Measurements from ENCODE around the gene AMN.

Gene AMN

DNA sequence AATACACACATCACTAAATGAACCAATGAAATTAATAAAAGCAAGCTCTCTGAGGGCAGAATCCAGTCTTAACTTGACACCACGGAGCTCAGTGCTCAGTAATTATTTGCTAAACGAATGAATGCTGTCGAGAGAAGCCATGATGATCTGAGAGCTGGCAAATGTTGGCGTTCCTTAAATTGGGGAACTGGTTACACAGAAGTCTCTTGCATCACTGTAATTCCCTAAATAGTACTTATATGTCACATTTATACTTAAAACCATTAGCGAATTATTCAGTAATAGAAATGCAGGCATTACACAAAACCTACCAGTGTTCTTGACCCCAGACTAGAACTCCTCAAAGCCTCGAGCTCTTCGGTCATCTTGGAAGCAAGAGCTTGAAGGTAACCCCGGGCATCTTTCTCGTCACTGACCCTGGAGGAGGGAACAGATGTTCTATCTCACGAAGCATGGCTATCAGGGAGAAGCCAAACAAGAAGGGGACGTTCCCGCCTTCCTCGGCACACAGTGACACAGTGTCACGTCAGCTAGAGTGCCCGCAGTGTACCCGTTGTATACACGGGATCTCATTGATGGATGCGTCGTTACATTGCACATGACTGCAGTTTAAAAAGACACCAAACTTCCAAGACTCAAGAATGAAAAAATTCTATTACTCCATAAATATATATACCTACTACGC is 43.6 kb downstream of the AMN start:
- no peak for DNase-seq (ENCODE audit: low read depth, low spot score)

DNA sequence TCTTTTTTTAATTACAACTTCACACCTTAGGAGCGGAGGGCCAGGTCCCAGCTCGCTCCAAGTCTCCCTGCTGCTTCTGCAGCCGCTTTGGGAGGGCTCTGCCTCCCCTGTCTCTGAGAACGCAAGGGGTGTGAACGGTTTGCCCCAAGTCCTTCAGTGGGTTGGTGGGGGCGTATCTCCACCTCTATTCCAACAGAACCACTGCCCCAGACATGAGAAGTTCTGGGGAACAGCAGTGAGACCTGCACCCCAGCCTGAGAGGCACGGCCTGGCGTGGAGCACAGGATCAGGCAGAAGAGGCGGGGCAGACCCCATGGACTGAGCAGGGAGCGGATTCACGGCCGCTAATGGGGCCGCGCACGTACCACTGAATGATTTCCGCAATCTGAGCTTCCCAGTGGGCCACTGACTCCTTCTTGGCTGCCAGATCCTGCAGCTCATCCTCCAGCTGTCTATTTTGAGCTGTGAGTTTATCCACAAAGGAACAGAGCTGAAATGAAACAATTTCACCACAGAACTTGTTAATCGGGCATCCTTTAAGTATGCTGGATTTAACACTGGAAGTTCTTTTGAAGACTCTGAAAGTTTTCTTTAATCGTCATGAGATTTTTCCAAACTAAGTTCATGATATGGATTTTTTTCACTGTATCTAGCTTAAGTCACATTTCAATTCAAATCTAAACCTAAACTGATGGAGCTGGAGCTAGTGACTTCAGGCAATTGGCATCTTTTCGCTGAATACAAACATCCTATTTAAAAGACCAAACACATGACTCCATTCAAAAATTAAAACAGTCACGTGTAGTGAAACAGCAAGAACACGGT is 44.4 kb downstream of the AMN start:
- DNase-seq (ENCODE audit: low read depth, low spot score) = no peak

DNA sequence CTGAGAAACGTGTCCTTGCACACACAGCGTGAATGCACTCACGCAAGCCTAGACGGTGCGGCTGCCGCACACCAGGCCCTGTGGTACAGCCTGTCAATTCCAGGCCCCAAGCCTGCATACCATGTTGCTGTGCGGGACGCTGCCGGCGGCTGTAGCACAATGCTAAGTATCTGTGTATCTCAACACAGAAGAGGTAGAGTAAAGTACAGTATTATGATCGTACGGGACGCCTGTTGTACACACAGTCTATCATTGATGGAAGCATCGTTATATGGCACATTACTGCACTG is 45.0 kb downstream of the AMN start:
- DNase-seq (ENCODE audit: low read depth, low spot score) = no peak

DNA sequence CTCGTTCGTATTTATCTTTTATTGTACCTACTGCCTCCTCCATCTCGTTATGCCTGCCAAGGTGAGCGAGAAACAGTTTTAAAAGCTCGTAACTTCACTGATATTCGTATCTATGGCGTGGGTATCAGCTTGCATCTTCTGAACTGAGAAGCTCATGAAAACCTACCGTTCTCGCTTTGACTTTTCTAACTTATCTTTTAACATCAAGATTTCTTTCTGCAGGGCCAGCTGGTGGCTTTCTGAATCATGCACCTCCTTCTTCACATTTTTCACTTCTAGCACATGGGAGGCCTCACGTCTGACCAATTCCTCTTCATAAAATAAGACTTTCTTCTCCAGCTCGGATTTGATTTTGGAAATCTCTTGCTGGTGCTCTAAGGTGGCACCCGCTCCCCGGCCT is 45.8 kb downstream of the AMN start:
- DNase-seq (ENCODE audit: low read depth, low spot score) = no peak

DNA sequence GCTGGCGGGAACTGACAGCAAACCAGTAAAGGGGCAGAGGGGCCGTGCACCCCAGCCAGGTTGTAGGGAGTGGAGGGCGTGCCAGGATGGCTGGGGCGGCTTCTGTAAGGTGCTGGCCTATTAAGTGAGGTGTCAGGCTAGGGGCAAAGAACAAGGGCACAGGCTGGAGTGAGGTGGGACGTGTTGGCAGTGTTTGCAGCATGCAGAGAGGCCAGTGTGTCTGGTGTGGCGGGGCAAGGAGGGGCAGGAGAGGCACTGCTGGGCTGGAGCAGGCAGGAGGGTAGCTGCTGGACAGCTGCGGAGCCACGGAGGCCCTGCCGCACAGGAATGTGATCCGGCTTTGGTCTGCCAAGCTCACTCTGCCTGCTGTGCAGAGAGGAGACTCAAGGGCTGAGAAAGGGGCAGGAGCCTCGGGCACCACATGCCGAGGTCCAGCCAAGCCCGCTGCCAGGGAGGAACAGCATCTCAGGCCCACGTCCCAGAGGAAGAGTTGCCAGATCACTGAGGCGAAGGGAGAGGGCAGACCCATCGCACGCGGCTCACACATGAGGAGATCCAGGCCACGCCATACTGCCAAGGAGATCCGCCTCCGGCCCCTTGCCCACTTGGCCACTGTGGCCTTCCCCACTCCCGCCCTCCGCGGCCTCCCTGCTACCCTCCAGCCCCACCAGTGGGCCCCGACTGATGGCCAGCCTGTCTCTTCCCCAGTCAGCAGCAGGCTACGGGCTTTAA is 46.8 kb downstream of the AMN start:
- no peak for DNase-seq (ENCODE audit: low read depth, low spot score)

DNA sequence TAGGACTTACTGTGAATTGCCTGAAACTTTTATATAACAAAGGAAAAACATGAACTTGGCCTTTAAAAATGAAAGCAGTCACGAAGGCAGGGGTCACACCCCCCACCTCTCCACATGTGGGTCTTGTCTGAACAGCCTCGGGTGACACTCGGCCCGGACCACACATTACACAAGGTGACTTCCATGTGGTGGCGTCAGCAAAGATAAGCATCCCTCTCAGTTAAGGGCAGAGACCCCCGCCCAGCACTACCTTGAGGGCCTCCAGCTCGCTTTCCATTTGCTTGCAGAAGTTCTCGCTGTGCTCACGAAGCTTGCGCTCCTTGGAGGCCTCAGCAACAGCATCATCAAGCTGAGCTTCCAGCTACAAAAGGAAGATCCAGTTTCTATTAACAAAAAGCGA is 47.4 kb downstream of the AMN start:
- DNase-seq (ENCODE audit: low read depth, low spot score) = no peak

DNA sequence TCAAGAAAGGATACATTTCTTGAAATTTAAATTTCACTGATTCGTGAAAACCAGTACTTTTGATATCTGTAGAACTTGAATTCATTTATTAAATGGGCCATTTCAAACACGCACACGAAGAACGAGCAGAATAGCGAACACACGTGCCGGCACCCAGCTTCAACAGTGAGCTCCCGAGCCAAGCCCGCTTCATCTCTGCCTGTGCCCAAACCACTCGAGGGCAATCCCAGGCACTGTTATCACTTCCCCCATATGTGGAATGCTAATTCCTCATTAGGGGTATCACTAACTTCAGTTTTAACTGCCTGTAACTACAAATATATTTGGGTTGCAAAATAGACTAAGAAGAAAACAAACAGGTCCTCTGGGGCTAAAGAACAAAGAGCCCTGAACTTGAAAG is 48.0 kb downstream of the AMN start:
- DNase-seq (ENCODE audit: low read depth, low spot score) = no peak

DNA sequence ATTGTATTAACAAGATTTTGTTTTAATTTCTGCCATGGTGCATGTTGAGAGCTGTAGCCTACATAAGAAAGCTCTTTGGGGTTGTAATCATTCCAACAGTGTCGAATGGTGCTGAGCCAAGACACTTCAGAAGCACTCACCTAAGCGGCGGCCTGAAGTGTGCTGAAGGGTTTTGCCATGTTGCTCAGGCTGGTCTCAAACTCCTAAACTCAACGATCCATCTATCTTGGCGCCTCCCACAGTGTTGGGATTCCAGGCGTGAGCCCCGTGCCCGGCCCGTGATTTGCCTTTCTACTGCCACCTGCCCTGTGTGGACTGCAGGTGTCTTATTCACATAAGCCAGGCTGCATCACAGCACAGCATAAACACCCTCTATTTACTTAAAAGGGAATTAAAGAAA is 48.9 kb downstream of the AMN start:
- no peak for DNase-seq (ENCODE audit: low read depth, low spot score)

DNA sequence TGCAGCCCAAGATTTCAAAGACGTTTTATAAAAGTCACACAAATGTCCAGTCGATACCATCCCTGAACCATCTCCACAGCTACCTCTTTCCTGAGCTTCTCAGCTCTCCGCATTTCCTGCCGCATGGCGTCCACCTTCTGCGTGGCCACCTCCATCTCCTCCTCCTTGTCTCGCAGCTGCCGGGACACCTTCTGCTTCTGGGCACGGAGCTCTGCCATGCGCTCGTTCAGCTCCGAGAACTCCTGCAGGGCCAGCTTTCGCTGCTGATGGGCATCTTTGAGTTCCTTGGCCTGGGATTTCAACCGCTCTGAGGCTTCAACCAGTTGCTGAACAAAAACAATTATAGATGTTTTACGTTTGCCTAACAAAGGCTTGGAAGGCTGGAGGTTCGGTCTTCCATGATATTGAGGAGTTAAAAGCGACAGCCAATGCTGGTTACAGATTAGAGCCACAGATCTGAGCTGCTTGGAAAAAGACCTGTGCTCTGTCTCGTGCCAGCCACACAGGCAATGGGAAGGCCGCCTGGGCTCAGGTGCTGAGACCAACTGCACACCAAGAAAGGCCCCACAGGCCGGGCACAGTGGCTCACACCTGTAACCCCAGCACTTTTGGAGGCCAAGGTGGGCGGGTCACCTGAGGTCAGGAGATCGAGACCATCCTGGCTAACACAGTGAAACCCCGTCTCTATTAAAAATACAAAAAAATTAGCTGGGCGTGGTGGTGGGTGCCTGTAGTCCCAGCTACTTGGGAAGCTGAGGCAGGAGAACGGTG is 49.6 kb downstream of the AMN start:
- no peak for DNase-seq (ENCODE audit: low read depth, low spot score)

DNA sequence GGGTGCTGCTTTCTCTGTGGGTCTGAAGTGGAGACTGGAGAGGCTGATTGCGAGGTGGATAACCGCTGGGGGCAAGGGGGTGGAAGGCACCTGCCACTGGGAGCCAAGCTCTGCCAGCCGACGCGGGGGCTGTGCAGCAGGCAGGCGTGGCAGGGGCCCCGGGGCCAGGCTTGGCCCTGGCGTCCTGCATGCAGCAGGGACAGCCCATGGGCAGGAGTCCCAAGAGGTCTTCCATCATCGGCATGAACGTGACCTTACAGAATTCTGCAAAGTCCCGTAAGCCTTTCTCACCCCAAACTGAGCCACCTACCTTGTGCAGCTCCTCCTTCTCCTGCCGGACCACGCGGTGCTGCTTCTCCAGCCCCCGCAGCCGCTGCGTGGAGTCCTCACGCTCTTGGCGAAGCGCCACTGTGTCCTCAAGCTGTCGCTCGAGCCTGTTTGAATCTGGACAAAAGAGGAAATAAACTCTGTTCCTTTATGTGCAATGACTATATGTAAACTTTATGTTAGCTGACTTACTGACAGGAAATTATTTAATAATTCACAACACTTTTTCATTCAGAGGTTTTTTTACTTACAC is 51.3 kb downstream of the AMN start:
- no peak for DNase-seq (ENCODE audit: low read depth, low spot score)

DNA sequence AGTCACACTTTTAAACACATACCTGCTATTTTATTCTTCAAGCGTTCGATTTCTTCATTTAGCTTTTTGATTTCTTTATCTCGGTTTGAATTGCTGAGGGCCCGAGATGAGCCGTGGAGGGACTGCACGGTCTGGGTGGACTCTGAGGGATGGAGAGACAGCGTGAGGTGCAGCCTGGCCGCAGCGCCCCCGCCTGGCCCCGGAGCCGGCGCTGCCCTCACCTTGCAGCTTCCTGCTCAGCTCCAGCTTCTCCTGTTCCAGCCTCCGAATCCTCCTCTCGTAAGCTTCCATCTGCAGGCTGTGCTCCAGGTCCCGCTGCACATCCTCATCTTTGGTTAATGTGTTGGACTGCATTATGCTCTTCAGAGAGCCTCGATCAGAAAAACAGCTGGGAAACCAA is 53.2 kb downstream of the AMN start:
- DNase-seq (ENCODE audit: low read depth, low spot score) = no peak

DNA sequence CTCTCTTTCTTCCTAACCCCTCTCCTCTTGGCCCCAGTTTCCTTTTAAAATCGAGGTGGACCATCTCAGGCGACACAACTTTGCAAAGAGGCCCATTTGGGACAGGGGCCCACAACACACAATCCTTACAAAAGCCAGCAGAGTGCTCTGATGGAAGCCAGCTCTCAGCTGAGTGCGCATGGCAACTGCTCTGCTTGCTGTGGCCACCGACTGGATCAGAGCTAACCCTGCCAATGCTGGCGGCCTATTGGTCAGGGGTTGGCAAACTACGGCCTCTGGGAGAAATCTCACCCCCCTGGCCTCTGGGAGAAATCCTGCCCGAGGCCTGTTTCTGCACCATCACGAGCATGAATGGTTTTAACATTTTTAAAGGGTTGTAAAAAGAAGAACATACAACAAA is 55.0 kb downstream of the AMN start:
- no peak for DNase-seq (ENCODE audit: low read depth, low spot score)

DNA sequence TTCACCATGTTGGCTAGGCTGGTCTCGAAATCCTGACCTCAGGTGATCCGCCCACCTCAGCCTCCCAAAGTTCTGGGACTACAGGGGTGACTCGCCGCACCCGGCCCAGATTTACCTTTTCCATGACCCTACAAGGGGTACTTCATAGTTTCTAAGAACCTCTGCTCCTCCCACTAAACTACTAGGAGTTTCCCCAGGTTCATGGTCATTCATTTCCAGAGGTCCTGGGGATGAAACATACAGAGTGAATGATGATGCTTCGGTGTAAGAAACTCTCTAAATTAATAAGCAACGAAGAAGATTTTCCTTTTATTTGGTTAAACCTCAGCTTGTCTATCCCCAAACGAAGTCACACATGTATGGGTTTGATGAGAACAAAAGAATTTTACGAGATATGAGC is 56.9 kb downstream of the AMN start:
- DNase-seq (ENCODE audit: low read depth, low spot score) = no peak

DNA sequence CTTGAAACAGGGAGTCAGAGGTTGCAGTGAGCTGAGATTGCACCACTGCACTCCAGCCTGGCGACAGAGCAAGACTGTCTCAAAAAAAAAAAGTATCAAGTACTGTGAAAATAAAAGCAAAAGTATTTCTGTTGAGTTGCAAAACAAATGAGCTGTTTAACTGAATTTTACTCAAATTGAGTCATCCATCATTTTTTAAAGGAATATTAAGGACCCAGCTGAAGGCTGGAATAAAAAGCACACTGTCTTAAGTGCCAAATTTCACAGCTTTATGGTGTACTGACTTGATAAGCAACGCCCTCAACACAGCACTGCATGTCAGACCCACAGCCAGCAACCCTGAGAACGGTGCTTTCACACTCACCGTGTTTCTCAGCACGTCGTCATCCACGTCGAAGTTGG is 57.9 kb downstream of the AMN start:
- no peak for DNase-seq (ENCODE audit: low read depth, low spot score)

Measured in astrocyte of the hippocampus (primary cell).